HG03139 (cell line): ENCODE results near the gene SERPIND1.
"Not testable (repeated sequence)": the region's sequence is repeated elsewhere in the genome, so short reads cannot be mapped to it uniquely, and the experiment has no call there.

Source experiments
- ATAC-seq: cut with Tn5 transposase; IDR thresholded peaks from one replicate; pipeline ENCODE4 v1.9.1; 2021; ENCODE audit not compliant: unreplicated experiment

SERPIND1 gene

DNA sequence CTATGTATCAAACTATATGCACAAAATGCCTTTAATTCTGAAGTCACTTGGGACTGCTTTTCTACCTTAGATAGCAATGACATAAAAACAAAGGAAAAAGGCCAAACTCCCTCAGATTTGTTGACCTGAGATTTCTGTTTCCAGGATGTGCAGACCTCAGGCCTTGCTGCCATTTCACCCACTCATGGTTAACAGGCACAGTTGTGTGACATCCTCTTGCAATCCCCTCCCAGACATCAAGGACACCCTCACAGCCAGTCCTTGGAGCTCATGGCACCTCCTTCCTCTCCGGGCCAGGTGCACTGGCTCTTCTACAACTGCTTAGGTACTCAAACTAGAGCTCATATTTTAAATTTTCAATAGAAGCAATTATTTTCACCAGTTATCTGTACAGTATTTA, 37.3 kb downstream of the SERPIND1 start:
- no peak for ATAC-seq

DNA sequence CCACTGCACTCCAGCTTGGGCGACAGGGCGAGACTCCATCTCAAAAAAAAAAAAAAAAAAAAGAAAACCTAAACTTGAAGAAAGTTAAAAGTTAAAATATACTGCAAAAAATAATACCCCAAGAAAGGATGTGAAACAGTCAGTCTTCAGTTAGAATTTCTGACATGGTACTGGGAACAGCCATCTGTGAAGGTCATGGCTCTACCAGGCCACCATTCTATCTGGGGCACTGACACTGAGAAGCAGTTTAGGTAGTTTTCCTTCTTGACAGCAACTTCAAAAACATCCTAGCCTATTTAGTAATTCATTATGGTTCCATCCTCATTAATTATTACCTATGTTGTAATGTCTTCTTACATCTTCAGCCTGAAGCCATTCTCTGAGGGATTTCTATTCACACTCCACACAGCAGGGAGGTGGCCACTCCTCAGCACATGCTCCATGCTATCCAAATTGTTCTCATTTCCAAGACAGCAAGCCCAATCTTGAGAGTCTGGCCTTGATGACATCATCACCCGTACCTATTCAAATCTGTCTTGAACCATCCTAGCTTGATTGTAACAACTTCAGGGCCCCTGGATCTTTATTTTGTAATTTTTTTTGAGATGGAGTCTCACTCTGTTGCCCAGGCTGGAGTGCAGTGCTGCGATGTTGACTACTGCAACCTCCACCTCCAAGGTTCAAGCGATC, 38.2 kb downstream of the SERPIND1 start:
- ATAC-seq: no peak

DNA sequence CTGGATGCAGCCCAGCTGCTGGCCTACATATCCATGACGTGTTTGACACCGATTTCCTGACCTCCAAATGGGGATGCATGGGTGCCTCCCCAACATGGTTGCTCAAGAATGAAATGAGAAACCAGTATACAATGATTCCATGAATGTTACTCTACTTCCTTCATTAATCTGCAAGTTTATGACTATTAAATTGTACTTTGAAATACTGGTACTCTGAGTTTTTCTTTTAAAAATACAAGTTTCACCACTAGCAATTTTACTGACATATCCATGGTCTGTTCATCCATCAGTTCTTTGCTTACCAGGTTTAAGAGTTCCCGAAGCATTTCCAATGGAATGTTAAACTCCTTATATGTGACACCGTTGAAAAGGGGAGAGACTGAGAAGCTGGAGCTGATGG, 39.1 kb downstream of the SERPIND1 start:
- no peak for ATAC-seq

DNA sequence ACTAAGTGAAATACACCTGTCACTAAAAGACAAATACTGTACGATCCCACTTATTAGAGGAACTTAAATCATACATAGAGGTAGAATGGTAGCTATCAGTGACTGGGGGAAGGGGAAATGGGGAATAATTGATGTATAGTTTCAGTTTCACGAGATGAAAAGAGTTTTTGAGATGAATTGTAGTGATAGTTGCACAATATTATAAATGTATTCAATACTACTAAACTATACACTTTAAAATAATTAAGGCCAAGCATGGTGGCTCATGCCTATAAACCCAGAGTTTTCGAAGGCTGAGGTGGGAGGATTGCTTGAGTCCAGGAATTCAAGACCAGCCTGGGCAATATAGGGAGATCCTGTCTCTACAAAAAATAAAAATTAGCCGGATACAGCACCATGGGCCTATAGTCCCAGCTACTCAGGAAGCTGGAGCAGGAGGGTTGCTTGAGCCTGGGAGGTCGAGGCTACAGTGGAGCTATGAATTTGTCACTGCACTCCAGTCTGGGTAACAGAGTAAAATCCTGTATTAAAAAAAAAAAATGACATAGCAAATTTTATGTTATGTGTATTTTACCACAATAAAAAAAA, 40.4 kb downstream of the SERPIND1 start:
- ATAC-seq: no peak

DNA sequence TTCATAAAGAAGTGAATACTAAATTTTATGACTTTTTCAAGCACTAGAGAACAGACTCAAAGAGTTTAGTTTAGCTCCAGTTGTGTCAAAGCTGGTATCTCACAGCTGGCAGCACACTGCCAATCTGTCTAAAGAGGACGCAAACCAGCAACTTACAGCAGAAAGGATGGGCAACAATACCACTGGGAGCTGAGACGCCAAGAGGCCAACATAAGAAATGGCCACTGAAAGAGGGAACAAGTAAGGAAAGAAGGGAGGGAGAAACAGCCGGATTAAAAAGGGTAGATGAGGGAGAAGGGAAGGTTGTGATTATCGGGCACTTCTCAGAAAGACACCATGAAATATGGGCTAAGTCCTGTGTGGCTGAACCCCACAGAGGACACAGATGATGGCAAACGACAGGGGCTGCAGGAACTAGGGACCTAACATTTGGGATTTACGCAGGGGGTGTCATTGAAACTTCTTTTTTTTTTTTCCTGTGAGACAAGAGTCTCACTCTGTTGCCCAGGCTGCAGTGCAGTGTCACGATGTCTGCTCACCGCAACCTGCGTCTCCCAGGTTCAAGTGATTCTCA, 41.7 kb downstream of the SERPIND1 start:
- ATAC-seq: no peak

DNA sequence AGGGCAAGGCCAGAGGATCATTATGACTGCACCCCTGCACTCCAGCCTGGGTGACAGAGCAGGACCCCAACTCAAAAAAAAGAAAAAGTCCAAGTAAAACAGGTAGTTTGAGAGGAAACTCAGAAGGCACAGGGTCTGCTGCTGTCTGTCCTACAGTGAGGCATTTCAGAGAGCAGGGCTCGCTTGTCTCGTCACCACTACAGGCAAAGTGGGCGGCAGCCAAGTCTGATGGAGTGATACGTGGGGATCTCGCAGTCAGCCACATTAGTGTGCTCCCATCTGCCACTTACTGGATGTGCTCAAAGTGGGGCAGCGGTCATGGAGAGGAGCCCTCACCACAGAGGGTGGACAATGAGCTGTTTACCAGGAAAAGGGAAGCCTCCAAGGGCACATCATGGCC, 42.6 kb downstream of the SERPIND1 start:
- ATAC-seq: no peak

DNA sequence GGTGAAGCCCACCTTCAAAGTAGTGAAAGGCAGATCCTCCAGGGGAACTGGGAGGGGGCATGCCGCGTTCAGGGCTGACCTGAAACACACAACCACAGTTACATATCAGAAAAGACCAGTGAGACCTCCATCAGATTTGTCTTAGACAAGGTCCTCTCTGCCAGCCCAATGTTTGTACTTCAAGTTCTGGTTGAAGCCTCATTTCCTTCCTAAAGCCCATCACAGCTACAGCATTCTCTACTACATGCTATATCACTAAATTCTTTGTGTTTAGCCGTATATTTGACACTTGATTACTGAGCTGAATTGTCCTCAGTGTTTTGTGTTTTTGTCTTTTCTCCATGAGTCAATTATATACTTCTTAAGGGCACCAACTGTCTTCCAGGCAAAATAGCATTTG, 44.6 kb downstream of the SERPIND1 start:
- ATAC-seq: no peak

DNA sequence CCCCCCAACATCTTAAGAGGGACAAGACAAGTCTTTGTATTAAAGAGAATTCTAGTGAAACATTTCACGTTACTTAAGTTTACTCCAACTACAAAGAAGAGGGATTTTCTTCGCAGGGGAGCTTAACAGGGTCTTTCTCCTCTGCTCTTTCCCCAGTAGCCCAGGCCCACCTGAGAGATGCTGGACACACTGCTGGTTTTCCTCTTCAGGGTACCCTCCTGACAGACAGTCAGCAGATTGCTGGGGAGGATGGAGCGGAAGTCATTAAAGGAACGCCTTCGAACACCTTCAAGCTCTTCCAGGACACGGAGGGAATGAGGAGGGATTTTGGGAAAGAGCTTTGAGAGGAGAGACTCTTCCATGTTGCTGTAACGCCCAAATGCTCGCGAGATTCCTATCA, 45.6 kb downstream of the SERPIND1 start:
- no peak for ATAC-seq

DNA sequence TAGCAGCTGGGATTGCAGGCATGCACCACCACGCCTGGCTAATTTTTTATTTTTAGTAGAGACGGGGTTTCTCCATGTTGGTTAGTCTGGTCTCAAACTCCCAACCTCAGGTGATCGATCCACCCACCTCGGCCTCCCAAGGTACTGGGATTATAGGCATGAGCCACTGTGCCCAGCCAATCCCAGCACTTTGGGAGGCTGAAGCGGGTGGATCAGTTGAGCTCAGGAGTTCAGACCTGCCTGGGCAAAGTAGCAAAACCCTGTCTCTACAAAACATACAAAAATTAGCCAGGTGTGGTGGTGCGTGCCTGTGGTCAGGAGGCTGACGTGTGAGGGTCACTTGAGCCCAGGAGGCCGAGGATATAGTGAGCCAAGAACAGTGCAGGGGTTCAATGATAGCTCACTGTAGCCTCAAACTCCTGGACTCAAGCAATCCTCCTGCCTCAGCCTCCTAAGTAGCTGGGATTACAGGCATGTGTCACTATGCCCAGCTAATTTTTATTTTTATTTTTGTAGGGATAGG, 47.9 kb downstream of the SERPIND1 start:
- not testable (repeated sequence) for ATAC-seq

DNA sequence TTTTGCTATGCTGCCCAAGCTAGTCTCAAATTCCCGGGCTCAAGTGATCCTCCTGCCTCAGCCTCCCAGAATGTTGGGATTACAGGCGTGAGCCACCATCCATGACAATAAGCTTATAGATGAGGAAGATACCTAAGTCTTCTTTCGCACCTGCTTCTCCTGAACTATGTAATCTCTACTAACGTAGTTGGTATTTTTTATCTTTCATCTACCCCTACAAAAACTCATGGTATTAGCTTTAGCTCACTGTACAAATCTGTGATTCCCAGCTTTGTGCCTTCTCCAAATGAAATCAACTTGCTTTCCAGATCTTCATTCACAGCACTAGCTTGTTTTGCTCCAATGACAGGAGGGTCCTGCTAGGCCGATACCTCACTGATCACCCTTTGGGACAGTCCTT, 48.3 kb downstream of the SERPIND1 start:
- ATAC-seq: no peak

DNA sequence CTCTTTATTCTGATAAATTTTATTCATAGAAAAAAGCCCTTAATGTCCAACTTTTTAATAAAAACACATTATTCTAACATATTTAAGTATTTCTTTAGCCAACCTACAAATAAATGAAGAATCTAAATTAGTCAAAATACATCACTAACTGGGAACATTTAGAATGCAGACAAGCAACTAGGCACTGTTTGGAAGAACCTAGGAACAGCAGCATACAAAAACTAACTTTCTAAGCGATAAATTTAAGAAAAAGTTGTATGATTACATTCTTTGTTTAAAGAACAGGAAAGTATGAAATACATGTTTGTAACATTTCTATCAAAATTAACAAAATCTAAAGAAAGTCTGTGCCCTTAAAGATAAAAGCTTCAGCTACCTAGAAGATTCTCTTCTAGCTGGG, 49.4 kb downstream of the SERPIND1 start:
- no peak for ATAC-seq

DNA sequence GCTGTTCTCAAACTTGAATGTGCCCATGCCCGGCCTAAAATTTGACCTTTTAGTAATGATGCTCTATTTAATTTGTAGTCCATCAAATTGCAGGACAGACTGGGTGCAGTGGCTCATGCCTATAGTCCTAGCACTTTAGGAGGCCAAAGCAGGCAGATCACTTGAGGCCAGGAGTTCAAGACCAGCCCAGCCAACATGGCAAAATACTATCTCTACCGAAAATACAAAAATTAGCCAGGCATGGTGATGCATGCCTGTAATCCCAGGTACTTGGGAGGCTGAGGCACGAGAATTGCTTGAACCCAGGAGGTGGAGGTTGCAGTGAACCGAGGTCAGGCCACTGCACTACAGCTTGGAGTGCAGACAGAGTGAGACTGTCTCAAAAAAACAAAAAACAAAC, 51.3 kb downstream of the SERPIND1 start:
- not testable (repeated sequence) for ATAC-seq

DNA sequence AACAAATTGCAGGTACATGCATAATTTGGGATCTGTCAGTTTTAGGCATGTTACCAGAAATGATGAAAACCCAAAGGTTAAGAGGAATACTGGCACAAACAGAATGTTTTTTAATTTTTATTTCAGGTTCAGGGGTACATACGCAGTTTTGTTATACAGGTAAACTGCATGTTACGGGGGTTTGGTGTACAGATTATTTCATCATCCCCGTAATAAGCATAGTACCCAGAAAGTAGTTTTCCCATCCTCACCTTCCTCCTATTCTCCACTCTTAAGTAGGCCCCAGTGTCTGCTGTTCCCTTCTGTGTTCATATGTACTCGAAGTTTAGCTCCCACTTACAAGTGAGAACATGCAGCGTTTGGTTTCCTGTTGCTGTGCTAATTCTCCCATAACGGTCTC, 51.7 kb downstream of the SERPIND1 start:
- no peak for ATAC-seq

DNA sequence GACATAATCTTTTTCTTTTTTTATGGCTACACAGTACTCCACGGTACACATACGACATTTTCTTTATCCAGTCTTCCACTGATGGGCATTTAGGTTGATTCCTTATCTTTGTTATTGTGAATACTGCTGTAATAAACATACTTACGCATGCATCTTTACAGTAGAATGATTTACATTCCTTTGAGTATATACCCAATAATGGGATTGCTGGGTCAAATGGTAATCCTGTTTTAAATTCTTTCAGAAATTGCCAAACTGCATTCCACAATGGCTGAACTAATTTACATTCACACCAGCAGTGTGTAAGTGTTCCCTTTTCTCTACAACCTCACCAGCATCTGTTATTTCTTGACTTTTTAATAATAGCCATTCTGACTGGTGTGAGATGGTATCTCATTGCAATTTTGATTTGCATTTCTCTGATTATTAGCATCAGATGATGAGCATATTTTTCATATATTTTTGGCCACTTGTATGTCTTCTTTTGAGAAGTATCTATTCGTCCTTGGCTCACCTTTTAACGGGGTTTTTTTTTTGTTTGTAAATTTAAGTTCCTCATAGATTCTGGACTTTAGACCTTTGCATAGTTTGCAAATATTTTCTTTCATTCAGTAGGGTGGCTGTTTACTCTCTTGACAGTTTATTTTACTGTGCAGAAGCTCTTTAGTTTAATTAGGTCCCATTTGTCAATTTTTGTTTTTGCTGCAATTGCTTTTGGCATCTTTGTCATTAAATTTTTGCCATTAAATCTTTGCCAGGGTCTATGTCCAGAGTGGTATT, 52.6 kb downstream of the SERPIND1 start:
- not testable (repeated sequence) for ATAC-seq

DNA sequence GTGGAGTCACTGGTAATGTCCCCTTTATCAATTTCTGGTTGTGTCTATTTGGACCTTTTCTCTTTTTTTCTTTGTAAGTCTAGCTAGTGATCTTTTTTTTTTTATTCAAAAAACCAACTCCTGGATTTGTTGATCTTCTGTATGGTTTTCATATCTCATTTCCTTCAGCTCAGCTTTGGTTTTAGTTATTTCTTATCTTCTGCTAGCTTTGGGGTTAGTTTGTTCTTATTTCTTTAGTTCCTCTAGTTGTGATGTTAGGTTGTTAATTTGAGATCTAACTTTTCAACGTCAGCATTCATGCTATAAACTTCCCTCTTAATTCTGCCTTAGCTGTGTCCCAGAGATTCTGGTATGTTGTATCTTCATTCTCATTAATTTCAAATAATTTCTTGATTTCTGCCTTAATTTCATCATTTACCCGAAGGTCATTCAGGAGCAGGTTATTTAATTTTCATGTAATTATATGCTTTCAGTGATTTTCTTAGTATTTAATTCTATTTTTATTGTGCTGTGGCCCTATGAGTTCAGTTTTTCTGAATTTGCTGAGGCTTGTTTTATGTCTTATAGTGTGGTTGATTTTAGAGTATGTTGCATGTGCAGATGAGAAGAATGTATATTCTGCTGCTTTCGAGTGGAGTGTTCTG, 55.7 kb downstream of the SERPIND1 start:
- no peak for ATAC-seq

DNA sequence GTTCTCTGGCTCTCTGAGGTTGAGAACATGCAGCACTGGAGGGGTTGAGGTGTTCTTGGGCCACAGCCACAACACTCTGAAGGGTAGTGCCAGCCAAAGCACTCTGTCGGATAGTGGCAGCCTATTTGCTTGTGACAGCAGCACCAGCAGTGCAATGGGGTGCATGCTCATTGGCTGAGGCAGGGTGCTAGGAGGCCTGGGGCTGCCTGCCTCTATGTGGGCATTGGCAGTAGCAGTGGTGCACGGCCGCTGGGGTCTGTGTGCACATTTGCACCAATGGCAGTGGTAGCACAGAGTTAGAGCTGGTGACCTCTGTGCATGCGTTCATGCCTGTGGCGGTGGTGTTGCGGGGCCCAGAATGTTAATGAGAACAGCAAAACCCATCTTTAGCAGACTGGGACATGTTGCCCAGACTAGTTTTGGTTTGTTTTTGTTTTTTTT, 59.3 kb downstream of the SERPIND1 start:
- no peak for ATAC-seq

DNA sequence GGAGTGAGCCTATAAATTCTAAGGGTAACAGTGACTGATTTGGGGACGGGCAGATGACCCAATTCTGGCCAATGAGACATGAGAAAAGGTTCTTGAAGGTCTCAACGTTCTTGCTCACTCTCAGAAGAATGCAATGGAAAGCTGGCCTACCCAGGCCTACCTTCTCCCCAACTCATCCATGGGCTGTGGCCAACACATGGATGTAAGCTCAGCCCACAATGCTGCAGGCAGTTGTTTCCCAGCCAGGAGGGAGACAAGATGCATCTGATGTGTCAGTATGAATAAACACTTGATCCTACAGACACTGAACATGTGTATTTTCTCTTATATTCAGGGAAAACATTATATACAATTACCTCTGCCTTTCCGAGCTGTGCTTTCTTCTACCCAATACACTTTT, 60.3 kb downstream of the SERPIND1 start:
- no peak for ATAC-seq

DNA sequence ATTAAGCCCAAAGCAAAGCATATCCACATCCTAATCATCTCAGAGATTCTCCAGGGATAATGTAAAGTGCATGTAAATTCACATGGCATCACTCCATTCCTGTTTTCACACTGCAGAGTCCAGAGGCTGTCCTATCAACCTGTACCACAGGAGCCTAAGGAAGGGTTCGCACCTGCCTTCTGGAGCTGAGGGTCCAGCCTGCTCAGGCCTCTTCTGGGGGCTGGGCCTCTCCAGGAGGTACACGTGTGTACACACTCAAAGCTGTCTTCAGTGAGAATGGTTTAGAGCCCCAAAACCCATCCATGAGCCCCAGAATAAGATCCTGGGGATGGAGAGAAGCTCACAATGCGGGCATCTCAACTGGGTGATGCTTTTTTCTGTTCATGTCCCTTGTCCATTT, 60.8 kb downstream of the SERPIND1 start:
- no peak for ATAC-seq
